T-helper 1 cell treated with Interleukin-12 subunit alpha and Interleukin-12 subunit beta and Interleukin-4 antibody, amounts not matched to agents 30 ng/mL and 1 ng/mL, for 36 hours (primary cell): ENCODE measurements around the gene STX16. TPM values are rescaled to one million over a fixed set of nuclear protein-coding genes. Genes with fewer than 3 reads are reported as not detected.

ENCODE experiments used
- intact Hi-C: fragments of 100-400 bp; cut with micrococcal nuclease; formaldehyde crosslinking; loops from one replicate; pipeline ENCODE4 v1.15.1; 2024
- total RNA-seq: library from RNA; stranded (reverse); gene quantifications from 2 replicates; pipeline ENCODE4 v1.2.3, GENCODE V29; 2022

Gene STX16
- total RNA-seq, 1 donor from 2014 or later: 140 TPM

DNA sequence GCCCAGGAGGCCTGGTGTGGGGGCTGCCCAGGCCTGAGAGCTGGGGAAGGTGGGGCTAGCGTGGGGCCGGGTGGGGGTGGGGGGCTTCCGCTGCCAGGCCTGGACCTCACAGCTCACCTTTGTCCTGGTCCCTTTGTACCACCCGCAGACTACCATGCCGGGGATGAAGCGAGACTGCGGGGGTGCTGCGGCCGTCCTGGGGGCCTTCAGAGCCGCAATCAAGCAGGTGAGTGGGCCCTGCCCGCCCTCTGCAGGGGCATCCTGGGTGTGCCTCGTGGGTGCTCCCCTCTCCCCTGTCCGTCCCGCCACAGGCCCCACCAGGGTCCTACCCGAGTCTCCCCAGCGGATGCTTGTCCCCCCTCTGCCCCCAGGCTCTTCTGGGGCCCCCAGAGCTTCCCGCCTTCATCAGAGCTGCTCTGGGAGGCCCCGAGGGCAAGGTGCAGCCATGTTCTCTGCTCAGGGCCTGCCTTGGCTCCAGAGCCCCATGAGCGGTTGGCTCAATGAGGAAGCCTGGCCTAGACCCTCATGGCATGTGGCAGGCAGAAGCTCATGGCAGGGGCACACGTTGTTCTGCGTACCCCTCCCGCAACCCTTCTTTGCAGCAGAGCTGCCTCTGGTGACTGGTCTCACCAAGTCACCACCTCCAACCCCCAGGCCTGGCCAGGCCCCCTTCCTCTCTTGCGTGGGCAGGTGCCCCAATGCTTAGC, 56.0 kb downstream of the STX16 start:
- intact Hi-C loops: loop anchor here (10.0 kb wide), 1 partner anchor 222 kb away; no protein-coding TSS in a partner anchor

GRCh38 chr20:58707770-58708169, 56.7 kb downstream of the STX16 start:
- intact Hi-C loops: loop anchor here (10.0 kb wide), 1 partner anchor 223 kb away; no protein-coding TSS in a partner anchor

GRCh38 chr20:58708246-58708931, 57.3 kb downstream of the STX16 start:
- intact Hi-C loops: loop anchor here (10.0 kb wide), 1 partner anchor 224 kb away; no protein-coding TSS in a partner anchor

- intact Hi-C loops: loop anchor here (10.0 kb wide), 1 partner anchor 224 kb away; no protein-coding TSS in a partner anchor
Observed at GRCh38 chr20:58709013-58709702, 58.1 kb downstream of the STX16 start.

- intact Hi-C loops: loop anchor here (10.0 kb wide), 1 partner anchor 225 kb away; no protein-coding TSS in a partner anchor
Observed at GRCh38 chr20:58709703-58710039, 58.6 kb downstream of the STX16 start.

DNA sequence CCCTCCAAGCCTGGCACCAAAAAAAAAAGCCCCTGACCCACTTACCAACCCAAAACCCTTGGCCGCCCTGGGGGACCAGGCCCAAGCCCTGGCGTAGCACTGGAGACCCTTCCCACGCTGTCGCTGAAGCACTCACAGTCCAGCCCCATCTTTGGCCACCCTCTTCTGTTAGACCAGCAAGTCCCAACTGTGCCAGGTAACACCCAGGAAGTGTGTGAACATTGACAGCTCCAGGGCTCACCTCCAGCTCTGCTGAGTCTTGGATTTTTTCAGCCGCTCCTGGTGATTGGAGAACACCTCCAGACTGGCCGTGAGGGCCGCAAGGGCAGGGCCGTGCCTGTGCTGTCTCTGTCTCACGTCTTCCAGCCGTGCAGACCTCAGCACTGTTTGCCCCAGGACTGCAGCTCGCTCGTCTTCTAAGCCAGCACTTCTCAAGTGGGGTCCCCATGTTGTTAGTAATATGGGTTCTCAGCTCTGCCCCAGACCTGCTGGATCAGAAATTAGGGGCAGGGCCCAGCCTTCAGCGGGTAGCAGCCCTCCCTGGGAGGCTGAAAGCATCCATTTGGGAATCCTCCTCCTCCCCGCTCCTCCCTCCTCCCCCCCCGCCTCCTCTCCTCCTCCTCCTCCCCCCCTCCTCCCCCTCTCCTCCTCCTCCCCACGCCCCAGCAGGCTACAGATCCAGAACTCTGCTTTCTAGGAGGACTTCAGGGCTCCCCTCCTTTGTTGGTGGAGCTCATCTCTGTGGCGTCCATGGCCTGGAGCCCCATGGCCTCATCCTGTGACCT, 59.6 kb downstream of the STX16 start:
- intact Hi-C loops: no loop called here

DNA sequence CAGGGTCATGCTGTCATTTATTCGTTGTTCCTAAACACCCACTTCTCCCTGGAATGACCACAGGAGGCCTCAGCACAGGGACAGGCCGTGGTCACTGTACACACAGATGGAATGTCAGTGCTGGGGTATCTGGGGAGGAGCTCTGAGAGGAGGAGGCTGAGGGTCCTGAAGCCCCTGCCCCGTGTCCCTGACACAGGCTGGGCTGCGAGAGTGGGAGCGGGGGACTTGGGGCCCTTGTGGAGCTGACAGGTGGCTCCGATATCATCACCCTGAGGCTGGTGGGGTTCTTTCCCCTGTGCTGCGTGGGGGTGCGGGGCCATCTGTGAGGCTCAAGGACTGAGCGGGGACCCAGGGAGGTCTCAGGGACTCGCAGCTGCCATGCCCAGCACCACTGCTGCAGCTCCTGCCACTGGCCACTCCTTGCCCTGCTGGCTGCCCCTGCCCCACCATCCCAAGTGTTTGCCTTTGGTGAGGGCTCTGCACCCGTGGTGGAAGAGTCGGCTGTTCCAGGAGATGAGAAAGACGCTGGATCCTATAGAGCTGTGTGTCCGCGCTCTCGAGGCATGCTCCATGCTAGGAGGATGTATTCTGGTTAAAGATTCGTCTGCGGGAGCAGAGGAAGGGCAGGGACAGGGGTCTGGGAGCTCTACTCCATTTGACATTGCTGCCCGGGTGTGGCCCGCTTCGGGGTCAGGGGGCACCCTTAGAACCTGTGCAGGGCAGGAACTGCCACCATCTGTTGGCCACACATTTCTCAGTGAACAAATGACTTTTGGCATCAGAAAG, 60.4 kb downstream of the STX16 start:
- intact Hi-C loops: no loop called here

GRCh38 chr20:58712151-58712791, 61.2 kb downstream of the STX16 start:
- intact Hi-C loops: no loop called here

- intact Hi-C loops: no loop called here
Observed at GRCh38 chr20:58712806-58713731, 62.0 kb downstream of the STX16 start.

DNA sequence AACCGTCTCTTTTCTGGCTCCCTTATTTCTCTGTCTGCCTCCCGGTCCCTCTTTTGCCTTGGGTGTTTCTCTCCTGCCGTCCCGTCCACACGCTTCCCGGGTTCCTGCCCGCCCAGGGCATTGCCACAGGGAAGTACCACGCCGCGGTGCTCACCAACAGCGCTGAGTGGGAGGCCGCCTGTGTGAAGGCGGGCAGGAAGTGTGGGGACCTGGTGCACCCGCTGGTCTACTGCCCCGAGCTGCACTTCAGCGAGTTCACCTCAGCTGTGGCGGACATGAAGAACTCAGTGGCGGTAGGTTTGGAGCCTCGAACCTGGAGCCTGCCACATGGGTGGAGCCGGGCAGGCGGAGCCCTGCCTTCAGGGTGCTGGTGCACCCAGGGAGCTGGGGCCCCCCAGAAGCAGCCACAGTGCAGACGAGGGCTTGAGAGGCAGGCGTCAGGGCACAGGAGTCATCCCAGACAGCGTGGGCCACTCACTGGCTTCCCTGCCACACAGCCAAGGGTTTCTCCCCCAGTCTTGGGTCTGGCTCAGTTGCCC, 62.8 kb downstream of the STX16 start:
- intact Hi-C loops: no loop called here

DNA sequence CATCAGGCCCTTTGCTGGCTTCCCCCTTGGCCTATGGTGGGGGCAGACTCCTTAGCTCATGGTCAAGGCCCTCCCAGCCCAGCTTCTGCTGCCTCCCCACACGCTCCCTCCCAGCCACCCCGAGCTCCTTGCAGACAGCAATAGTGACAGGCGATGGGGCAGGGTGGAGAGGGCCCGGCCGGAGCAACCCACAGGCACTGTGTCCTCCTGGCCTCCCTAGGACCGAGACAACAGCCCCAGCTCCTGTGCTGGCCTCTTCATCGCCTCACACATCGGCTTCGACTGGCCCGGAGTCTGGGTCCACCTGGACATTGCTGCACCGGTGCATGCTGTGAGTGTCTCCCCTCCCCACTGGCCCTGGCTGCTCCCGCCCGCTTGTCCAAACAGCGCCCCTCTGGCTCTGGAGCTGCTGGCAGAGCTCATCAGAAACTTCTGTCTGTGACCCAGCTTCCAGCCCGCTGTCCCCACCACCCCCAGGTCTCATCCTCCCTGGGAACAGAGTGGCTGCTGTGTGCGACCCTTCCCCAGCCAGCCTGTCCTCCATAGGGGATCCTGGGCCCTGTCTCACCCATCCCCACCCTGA, 63.3 kb downstream of the STX16 start:
- intact Hi-C loops: no loop called here

DNA sequence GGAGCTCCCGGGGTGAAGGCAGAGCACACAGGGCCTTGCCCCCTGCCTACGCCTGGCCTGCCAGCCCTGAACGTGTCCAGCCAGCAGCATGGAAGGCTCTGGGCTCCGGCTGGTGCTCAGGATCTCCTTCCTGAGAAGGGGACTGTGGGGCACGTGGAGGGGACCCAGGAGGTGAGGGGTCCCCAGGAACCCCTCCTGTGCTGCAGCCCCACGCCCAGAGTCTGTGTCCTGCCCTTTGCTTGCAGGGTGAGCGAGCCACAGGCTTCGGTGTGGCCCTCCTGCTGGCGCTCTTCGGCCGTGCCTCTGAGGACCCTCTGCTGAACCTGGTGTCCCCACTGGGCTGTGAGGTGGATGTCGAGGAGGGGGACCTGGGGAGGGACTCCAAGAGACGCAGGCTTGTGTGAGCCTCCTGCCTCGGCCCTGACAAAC, 63.9 kb downstream of the STX16 start:
- intact Hi-C loops: no loop called here

- intact Hi-C loops: no loop called here
Observed at GRCh38 chr20:58715391-58715800, 64.3 kb downstream of the STX16 start.

- intact Hi-C loops: no loop called here
Observed at GRCh38 chr20:58715801-58716475, 64.9 kb downstream of the STX16 start.

- intact Hi-C loops: no loop called here
Observed at GRCh38 chr20:58716476-58717277, 65.6 kb downstream of the STX16 start.

DNA sequence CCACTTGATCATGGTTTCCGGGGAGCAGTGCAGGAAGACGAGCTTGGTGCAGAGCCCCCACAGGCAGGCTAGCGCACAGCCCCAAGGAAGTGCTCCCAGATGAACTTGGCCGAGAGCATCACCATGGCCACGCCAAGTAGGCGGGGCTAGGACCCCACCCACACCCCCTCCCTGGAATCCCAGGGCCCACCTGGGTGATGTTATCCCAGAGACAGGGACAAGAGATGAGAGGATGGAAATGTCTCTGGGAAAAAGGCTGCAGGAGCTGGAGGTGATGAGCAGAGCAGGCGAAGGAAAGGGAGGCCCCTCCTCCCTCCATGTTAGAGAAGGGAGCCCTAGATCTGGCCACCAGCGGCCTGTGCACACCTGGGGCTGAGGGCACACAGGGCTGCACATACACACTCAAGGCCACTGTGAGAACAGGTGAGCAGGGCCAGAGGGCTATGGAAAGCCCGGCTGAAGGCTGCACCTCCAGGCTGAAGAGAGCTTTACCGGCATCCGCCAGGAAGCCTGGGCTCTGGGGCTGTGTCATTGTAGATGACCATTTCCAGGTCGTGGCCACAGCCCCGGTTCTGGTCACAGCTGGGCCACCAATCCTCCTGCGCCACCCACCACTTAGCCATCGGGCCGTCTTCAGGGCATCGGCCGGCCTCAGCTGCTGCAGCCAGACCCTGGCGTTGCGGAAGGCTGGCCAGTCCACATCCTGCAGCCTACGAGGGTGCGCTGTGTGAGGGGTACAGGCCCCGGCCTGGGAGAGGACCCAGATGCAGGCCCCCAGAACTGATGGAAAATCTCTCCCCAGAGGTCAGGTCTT, 66.4 kb downstream of the STX16 start:
- intact Hi-C loops: no loop called here
